Natural killer cell (primary cell): ENCODE results near the gene RFNG. TPM values are rescaled to one million over a fixed set of nuclear protein-coding genes. Genes with fewer than 3 reads are reported as not detected.

Source experiments
- ATAC-seq, 3 donors: fragments of 150-1000 bp in 2 of 3; fragments of 200-7000 bp in 1 of 3; cut with Tn5 transposase; 1 replicate in 1 of 3; 2 replicates in 2 of 3; pipeline ENCODE4 v1.10.0; 2021; ENCODE audit warnings: mild to moderate bottlenecking in 2 of 3, moderate library complexity in 2 of 3
- DNase-seq, 2 donors: peaks; one replicate each; pipeline versions ENCODE4 v3.0.0 to v3.0.0-alpha.2; 2013 to 2021; ENCODE audit warnings: mixed read lengths in 1 of 2
- H3K27ac ChIP-seq: one replicate; pipeline ENCODE4 v1.5.1; 2013; ENCODE audit warnings: mild to moderate bottlenecking, low read length
- H3K27me3 ChIP-seq: one replicate; pipeline ENCODE4 v1.6.1; 2013; ENCODE audit warnings: low read length; ENCODE audit not compliant: control insufficient read depth, insufficient read depth
- H3K36me3 ChIP-seq: one replicate; pipeline ENCODE4 v1.6.1; 2013; ENCODE audit warnings: low read length; ENCODE audit not compliant: control insufficient read depth, insufficient read depth
- H3K4me1 ChIP-seq: one replicate; pipeline ENCODE4 v1.6.1; 2013; ENCODE audit warnings: low read length; ENCODE audit not compliant: control insufficient read depth, insufficient read depth
- H3K4me3 ChIP-seq: one replicate; pipeline ENCODE4 v1.5.1; 2013; ENCODE audit warnings: low read length
- H3K9me3 ChIP-seq: one replicate; pipeline ENCODE4 v1.6.1; 2013; ENCODE audit warnings: low read length; ENCODE audit not compliant: control insufficient read depth, insufficient read depth
- H3K27ac Mint-ChIP-seq, 2 donors: one replicate each; pipeline ENCODE4 v1.8.0; 2022; ENCODE audit warnings: mild to moderate bottlenecking in 2 of 2, mixed read lengths in 2 of 2, moderate library complexity in 1 of 2
- H3K27me3 Mint-ChIP-seq, 2 donors: one replicate each; pipeline ENCODE4 v1.8.0; 2022; ENCODE audit warnings: low read depth in 2 of 2, mixed read lengths in 2 of 2
- H3K36me3 Mint-ChIP-seq: one replicate; pipeline ENCODE4 v1.8.0; 2022; ENCODE audit warnings: mixed read lengths
- H3K4me1 Mint-ChIP-seq, 2 donors: one replicate each; pipeline ENCODE4 v1.8.0; 2022; ENCODE audit warnings: mixed read lengths in 2 of 2
- H3K4me3 Mint-ChIP-seq: one replicate; pipeline ENCODE4 v1.8.0; 2022; ENCODE audit warnings: mild to moderate bottlenecking, moderate library complexity, mixed read lengths
- H3K9me3 Mint-ChIP-seq, 2 donors: one replicate each; pipeline ENCODE4 v1.8.0; 2022; ENCODE audit warnings: mixed read lengths in 2 of 2
- CTCF ChIP-seq: fragments of 200-600 bp; IDR thresholded peaks from one replicate; pipeline ENCODE4 v1.8.0; 2022; ENCODE audit warnings: antibody characterized with exemption
- WGBS: methylation state at CpG from one replicate; pipeline ENCODE4 v1.1.7; 2013; ENCODE audit warnings: missing lambda C conversion rate; ENCODE audit not compliant: insufficient coverage; 5-methylcytosine and 5-hydroxymethylcytosine counted together
- intact Hi-C: fragments of 100-400 bp; cut with micrococcal nuclease; formaldehyde crosslinking; loops from one replicate; pipeline ENCODE4 v1.14.2; 2022
- total RNA-seq, 4 donors: library from RNA; stranded (reverse); fragments of 120-200 nt in 1 of 4; gene quantifications; one replicate each; pipeline versions ENCODE4 v1.2.3 to v1.2.4, GENCODE V29; 2013 to 2022

RFNG gene
- total RNA-seq, 3 donors from 2014 or later (not counting 1 experiment from before 2014, with no cell fraction given) = 22.7 to 26.7 (median 23.2) TPM

- Histone ChIP-seq H3K27me3 (peaks cover 6% of the 10 kb centered on the region), H3K4me3 (no peak overlapping the region), H3K9me3 (no peaks in the 10 kb centered on the region), H3K4me1 (peaks cover 42% of the 10 kb centered on the region), H3K36me3 (no peaks in the 10 kb centered on the region), H3K27ac (no peak overlapping the region)
- intact Hi-C loops = loop anchor here (5.0 kb wide), 1 partner anchor 72 kb away; the partner anchor contains the start of gene NOTUM
- peak overlapping the region; percentile 57 for H3K4me3 Mint-ChIP-seq
- H3K36me3 Mint-ChIP-seq = no peaks in the 10 kb centered on the region
- no peak for TF ChIP-seq CTCF
- H3K4me1 Mint-ChIP-seq = peaks cover 7 to 31% of the 10 kb centered on the region in 2 donors
- no peak overlapping the region for H3K27ac Mint-ChIP-seq
- no peaks in the 10 kb centered on the region for H3K9me3 Mint-ChIP-seq
- peaks cover 0 to 6% of the 10 kb centered on the region in 2 donors for H3K27me3 Mint-ChIP-seq
- DNase-seq (no peak), ATAC-seq (no peak)
- 95% methylated on average over 23 of the region's 23 CpGs for WGBS
Observed at GRCh38 chr17:82034371-82035011, 17.1 kb downstream of the RFNG start.

- no peaks in the 10 kb centered on the region for H3K9me3 ChIP-seq
- H3K27ac Mint-ChIP-seq = no peak overlapping the region
- no peak overlapping the region for H3K4me3 ChIP-seq
- no peaks in the 10 kb centered on the region for H3K36me3 ChIP-seq
- H3K27ac ChIP-seq = no peak overlapping the region
- H3K27me3 Mint-ChIP-seq = peaks cover 0 to 6% of the 10 kb centered on the region in 2 donors
- no peak overlapping the region for H3K4me3 Mint-ChIP-seq
- intact Hi-C loops = no loop called here
- DNase-seq = no peak
- H3K9me3 Mint-ChIP-seq = no peaks in the 10 kb centered on the region
- ATAC-seq = no peak
- H3K36me3 Mint-ChIP-seq = no peaks in the 10 kb centered on the region
- TF ChIP-seq CTCF = no peak
- peaks cover 7 to 32% of the 10 kb centered on the region in 2 donors for H3K4me1 Mint-ChIP-seq
- WGBS = 96% methylated on average over 36 of the region's 38 CpGs
- H3K27me3 ChIP-seq = peaks cover 6% of the 10 kb centered on the region
- H3K4me1 ChIP-seq = peaks cover 43% of the 10 kb centered on the region
Observed at GRCh38 chr17:82033359-82034085, 18.1 kb downstream of the RFNG start.

- Histone ChIP-seq H3K9me3 (no peaks in the 10 kb centered on the region), H3K27ac (no peak overlapping the region), H3K4me1 (peaks cover 37% of the 10 kb centered on the region), H3K27me3 (peaks cover 6% of the 10 kb centered on the region), H3K36me3 (no peaks in the 10 kb centered on the region), H3K4me3 (no peak overlapping the region)
- Mint-ChIP-seq H3K9me3 (no peaks in the 10 kb centered on the region), H3K27me3 (peaks cover 0 to 6% of the 10 kb centered on the region in 2 donors), H3K4me1 (peaks cover 0 to 23% of the 10 kb centered on the region in 2 donors), H3K36me3 (no peaks in the 10 kb centered on the region), H3K4me3 (peak overlapping the region; percentile 52), H3K27ac (no peak overlapping the region)
- no peak for ATAC-seq
- no peak for TF ChIP-seq CTCF
- intact Hi-C loops = no loop called here
- DNase-seq = peak in 1 of 2 donors; percentile 52
- 13% methylated on average over 59 of the region's 59 CpGs for WGBS
Observed at GRCh38 chr17:82031885-82032627, 19.6 kb downstream of the RFNG start.
